IPS DF 4.7 (cell line): ENCODE data around the gene GFOD2.
"Not testable (repeated sequence)": the region's sequence is repeated elsewhere in the genome, so short reads cannot be mapped to it uniquely, and the experiment has no call there.

Experiments
- DNase-seq: peaks from one replicate; pipeline ENCODE4 v3.0.0-alpha.2; 2013; ENCODE audit warnings: low spot score; ENCODE audit errors: extremely low read depth

GFOD2 gene

GRCh38 chr16:67719048-67719777, at the start of gene GFOD2:
TSS of gene GFOD2 (minus strand) at chr16:67719316. CDS start at chr16:67685715, 33,601 bp downstream.
- DNase-seq, result peak; percentile 84

GRCh38 chr16:67767953-67768352, 48.8 kb upstream of the GFOD2 start:
- no peak for DNase-seq

GRCh38 chr16:67766291-67766690, 47.2 kb upstream of the GFOD2 start:
- DNase-seq, result no peak

GRCh38 chr16:67764158-67764667, 45.1 kb upstream of the GFOD2 start:
- DNase-seq, result no peak

GRCh38 chr16:67763066-67763465, 44.0 kb upstream of the GFOD2 start:
- DNase-seq, result no peak

GRCh38 chr16:67762385-67762784, 43.3 kb upstream of the GFOD2 start:
- no peak for DNase-seq

GRCh38 chr16:67761924-67762323, 42.8 kb upstream of the GFOD2 start:
- no peak for DNase-seq

- DNase-seq, result no peak
Measured at GRCh38 chr16:67760956-67761230, 41.8 kb upstream of the GFOD2 start.

GRCh38 chr16:67760206-67760955, 41.3 kb upstream of the GFOD2 start:
- DNase-seq, result no peak

- DNase-seq, result no peak
Measured at GRCh38 chr16:67758966-67759365, 39.9 kb upstream of the GFOD2 start.

GRCh38 chr16:67758006-67758405, 38.9 kb upstream of the GFOD2 start:
- no peak for DNase-seq

- no peak for DNase-seq
Measured at GRCh38 chr16:67752641-67753040, 33.5 kb upstream of the GFOD2 start.

GRCh38 chr16:67751331-67751730, 32.2 kb upstream of the GFOD2 start:
- not testable (repeated sequence) for DNase-seq

GRCh38 chr16:67750466-67750865, 31.4 kb upstream of the GFOD2 start:
- no peak for DNase-seq

GRCh38 chr16:67749436-67750078, 30.4 kb upstream of the GFOD2 start:
- no peak for DNase-seq

GRCh38 chr16:67748834-67749233, 29.7 kb upstream of the GFOD2 start:
- DNase-seq, result no peak

GRCh38 chr16:67746846-67747245, 27.7 kb upstream of the GFOD2 start:
- no peak for DNase-seq

GRCh38 chr16:67741118-67741517, 22.0 kb upstream of the GFOD2 start:
- no peak for DNase-seq

GRCh38 chr16:67740391-67740790, 21.3 kb upstream of the GFOD2 start:
- DNase-seq, result no peak

- no peak for DNase-seq
Measured at GRCh38 chr16:67736858-67737257, 17.7 kb upstream of the GFOD2 start.

GRCh38 chr16:67734731-67735201, 15.7 kb upstream of the GFOD2 start:
- DNase-seq, result no peak
